Adrenal gland (tissue), 12 donors: ENCODE results near the gene NDUFB11. TPM values are rescaled to one million over a fixed set of nuclear protein-coding genes. Genes with fewer than 3 reads are reported as not detected.
A peak's percentile ranks its signal among the peaks of the same experiment; 100 is the strongest.

Experiments used
- DNase-seq, 7 donors: peaks; one replicate each; pipeline ENCODE4 v3.0.0-alpha.2; 2019 to 2020
- H3K27ac ChIP-seq, 5 donors: fragments of 200-600 bp; sonication (generic) in 4 of 5; 1 replicate in 3 of 5; 2 replicates in 2 of 5; pipeline versions ENCODE4 v1.5.1 to v1.8.0; 2016 to 2020; ENCODE audit warnings: mild to moderate bottlenecking in 1 of 5
- H3K27me3 ChIP-seq: fragments of 200-600 bp; 2 replicates; pipeline ENCODE4 v1.8.0; 2021
- H3K36me3 ChIP-seq, 2 donors: fragments of 200-600 bp; replicated peaks in 1 of 2; 1 replicate in 1 of 2; 2 replicates in 1 of 2; pipeline versions ENCODE4 v1.5.1 to v1.8.0; 2018 to 2022
- H3K4me1 ChIP-seq, 2 donors: fragments of 200-600 bp; replicated peaks in 1 of 2; 1 replicate in 1 of 2; 2 replicates in 1 of 2; pipeline versions ENCODE4 v1.5.1 to v1.8.0; 2018 to 2021
- H3K4me3 ChIP-seq, 4 donors: fragments of 200-600 bp; sonication (generic) in 3 of 4; one replicate each; pipeline ENCODE4 v1.5.1; 2016 to 2018
- H3K9me3 ChIP-seq, 3 donors: fragments of 200-600 bp; sonication (generic) in 1 of 3; replicated peaks in 1 of 3; 1 replicate in 2 of 3; 2 replicates in 1 of 3; pipeline versions ENCODE4 v1.5.1 to v1.8.0; 2016 to 2021
- POLR2A ChIP-seq, 2 donors: fragments of 450-650 bp; IDR thresholded peaks; one replicate each; pipeline ENCODE4 v1.6.1; 2017; ENCODE audit warnings: antibody characterized with exemption in 2 of 2, mild to moderate bottlenecking in 2 of 2, moderate library complexity in 1 of 2
- WGBS, 4 donors: extraction: QIAGEN DNeasy Blood & Tissue Kit in 2 of 4; methylation state at CpG; one replicate each; pipeline versions ENCODE4 v1.1.5 to v1.1.7; 2013 to 2017; 5-methylcytosine and 5-hydroxymethylcytosine counted together
- intact Hi-C, 2 donors: fragments of 100-400 bp; cut with DNase I; formaldehyde crosslinking; loops; one replicate each; pipeline versions ENCODE4 v1.14.1 to v1.15.0; 2022 to 2023
- polyA plus RNA-seq, 3 donors: library from polyadenylated mRNA; stranded (reverse); fragments of 200-250 nt in 2 of 3; fragments of 350-450 nt in 1 of 3; fragmentation: Illumina TruSeq in 1 of 3; extraction: RNeasy Lipid Tissue Mini Kit (QIAGEN cat#74804) in 1 of 3; gene quantifications; one replicate each; pipeline ENCODE4 v1.2.3, GENCODE V29; 2013 to 2014
- total RNA-seq, 9 donors: library from RNA; depleted of rRNA in 4 of 9; stranded (reverse); fragments of >200 nt in 4 of 9; fragments of 120-200 nt in 1 of 9; fragmentation: NEBNext Ultra II Directional in 1 of 9; extraction: Animal tissue kit (Norgen Biotek cat#: 25700) in 1 of 9; gene quantifications; one replicate each; pipeline versions ENCODE4 v1.1.0 to v1.2.4, GENCODE V29; 2013 to 2023
- TF ChIP-seq, protein P1 (sequence below), 6 experiments: fragments of 450-650 bp in 4 of 6; fragments of 200-600 bp in 2 of 6; sonication (generic) in 1 of 6; IDR thresholded peaks; 1 replicate in 5 of 6; 2 replicates in 1 of 6; pipeline versions ENCODE4 v1.5.1 to v1.8.0; 2016 to 2021; ENCODE audit warnings: antibody characterized with exemption in 6 of 6, mild to moderate bottlenecking in 2 of 6, moderate library complexity in 1 of 6
- donor health status: healthy with polysubstance abuse.
- donor health status: Bipolar disorder and iron deficiency.
- donor health status: DM: yes; HTN: yes; CAD: no.
- donor health status: DM: no; HTN: no; CAD: no.
- donor health status: DM: no; HTN: no; CAD: no.
- donor health status: DM: yes; HTN: yes; CAD: no.

NDUFB11 gene
- total and polyA plus RNA-seq, 12 donors: 49.6 to 169 (median 143) TPM

DNA sequence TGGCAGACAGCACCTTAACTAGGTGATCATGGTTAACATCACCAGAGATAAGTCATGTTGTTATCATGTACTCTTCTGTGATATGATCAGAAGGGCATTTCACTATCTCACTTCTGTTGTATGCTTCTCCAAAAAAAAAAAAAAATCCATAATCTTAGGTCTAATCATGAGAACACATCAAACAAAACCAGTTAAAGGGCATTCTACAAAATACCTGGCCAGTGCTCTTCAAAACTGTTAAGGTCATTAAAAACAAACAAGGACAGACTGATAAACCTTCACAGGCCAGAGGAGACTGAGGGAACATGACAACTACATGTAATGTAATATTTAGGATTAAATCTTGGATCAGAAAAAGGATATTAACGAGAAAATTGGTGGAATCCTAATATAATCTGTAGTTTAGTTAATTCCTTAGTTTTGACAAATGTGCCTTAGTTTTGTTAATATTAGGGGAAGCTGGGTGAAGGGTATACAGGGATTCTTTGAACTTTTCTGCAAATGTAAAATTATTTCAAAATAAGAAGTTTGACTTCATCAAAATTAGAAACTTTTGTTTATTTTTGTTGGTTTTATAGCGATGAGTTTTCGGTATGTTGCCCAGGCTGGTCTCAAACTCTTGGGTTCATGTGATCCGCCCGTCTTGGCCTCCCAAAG lies 18.6 kb upstream of the NDUFB11 start:
- no peak overlapping the region for H3K27ac ChIP-seq
- H3K9me3 ChIP-seq: peaks cover 0 to 5% (median 0%) of the 10 kb centered on the region in 3 donors
- no peak for TF ChIP-seq POLR2A (IDR thresholded peaks at IDR 0.05)
- TF ChIP-seq, protein P1, sequence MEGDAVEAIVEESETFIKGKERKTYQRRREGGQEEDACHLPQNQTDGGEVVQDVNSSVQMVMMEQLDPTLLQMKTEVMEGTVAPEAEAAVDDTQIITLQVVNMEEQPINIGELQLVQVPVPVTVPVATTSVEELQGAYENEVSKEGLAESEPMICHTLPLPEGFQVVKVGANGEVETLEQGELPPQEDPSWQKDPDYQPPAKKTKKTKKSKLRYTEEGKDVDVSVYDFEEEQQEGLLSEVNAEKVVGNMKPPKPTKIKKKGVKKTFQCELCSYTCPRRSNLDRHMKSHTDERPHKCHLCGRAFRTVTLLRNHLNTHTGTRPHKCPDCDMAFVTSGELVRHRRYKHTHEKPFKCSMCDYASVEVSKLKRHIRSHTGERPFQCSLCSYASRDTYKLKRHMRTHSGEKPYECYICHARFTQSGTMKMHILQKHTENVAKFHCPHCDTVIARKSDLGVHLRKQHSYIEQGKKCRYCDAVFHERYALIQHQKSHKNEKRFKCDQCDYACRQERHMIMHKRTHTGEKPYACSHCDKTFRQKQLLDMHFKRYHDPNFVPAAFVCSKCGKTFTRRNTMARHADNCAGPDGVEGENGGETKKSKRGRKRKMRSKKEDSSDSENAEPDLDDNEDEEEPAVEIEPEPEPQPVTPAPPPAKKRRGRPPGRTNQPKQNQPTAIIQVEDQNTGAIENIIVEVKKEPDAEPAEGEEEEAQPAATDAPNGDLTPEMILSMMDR (IDR thresholded peaks at IDR 0.05): no peak
- no peak overlapping the region for H3K4me3 ChIP-seq
- whole genome bisulfite sequencing, 4 donors: 89 to 98% (median 94%) methylated on average over 5 of the region's 5 CpGs
- no peak for DNase-seq
- no peaks in the 10 kb centered on the region for H3K27me3 ChIP-seq
- peaks cover 0 to 4% of the 10 kb centered on the region in 2 donors for H3K36me3 ChIP-seq
- H3K4me1 ChIP-seq: no peaks in the 10 kb centered on the region
- intact Hi-C loops: no loop called here

DNA sequence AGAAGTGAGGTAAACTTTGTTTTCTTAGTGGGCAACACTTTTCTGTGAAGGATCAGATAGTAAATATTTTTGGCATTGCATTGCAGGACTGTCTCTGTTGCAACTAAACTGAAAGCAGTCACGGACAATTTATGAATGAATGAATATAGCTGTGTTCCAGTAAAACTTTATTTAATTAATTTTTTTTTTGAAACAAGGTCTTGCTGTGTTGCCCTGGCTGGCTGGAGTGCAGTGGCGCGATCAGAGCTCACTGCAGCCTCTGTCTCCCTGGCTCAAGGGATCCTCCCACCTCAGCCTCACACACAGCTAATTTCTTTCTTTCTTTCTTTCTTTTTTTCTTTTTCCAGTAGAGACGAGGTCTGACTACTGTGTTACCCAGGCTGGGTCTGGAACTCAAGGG lies 16.3 kb upstream of the NDUFB11 start:
- no peaks in the 10 kb centered on the region for H3K4me1 ChIP-seq
- H3K36me3 ChIP-seq: peaks cover 0 to 4% of the 10 kb centered on the region in 2 donors
- DNase-seq: peak in 1 of 7 donors; percentile 4
- 72 to 82% (median 75%) methylated on average over 4 of the region's 4 CpGs for WGBS, 4 donors
- TF ChIP-seq, protein P1 (IDR thresholded peaks at IDR 0.05): no peak
- no peak for TF ChIP-seq POLR2A (IDR thresholded peaks at IDR 0.05)
- H3K9me3 ChIP-seq: peaks cover 0 to 5% (median 0%) of the 10 kb centered on the region in 3 donors
- no peaks in the 10 kb centered on the region for H3K27me3 ChIP-seq
- intact Hi-C loops: no loop called here
- no peak overlapping the region for H3K4me3 ChIP-seq
- no peak overlapping the region for H3K27ac ChIP-seq

DNA sequence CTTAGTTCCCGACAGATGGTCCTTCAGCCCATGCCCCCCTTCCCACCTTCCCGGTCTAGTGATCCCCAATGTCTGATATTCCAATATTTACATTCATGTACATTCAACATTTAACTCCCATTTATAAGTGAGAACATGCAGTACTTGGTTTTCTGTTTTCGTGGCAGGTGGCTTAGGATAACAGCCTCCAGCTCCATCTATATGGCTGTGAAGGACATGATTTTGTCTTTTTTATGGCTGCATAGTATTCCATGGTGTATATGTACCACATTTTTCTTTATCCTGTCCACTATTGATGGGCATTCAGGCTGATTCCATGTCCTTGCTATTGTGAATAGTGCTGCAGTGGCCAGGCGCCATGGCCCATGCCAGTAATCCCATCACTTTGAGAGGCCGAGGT lies 14.3 kb upstream of the NDUFB11 start:
- no peak overlapping the region for H3K4me3 ChIP-seq
- H3K27me3 ChIP-seq: no peaks in the 10 kb centered on the region
- no peaks in the 10 kb centered on the region for H3K4me1 ChIP-seq
- peak in 1 of 7 donors; percentile 2 for DNase-seq
- no peak overlapping the region for H3K27ac ChIP-seq
- WGBS, 4 donors: 91 to 100% (median 97%) methylated on average over 4 to 5 of the region's 5 CpGs
- H3K9me3 ChIP-seq: no peaks in the 10 kb centered on the region
- TF ChIP-seq, protein P1 (IDR thresholded peaks at IDR 0.05): no peak
- no peak for TF ChIP-seq POLR2A (IDR thresholded peaks at IDR 0.05)
- intact Hi-C loops: no loop called here
- H3K36me3 ChIP-seq: peaks cover 0 to 4% of the 10 kb centered on the region in 2 donors

DNA sequence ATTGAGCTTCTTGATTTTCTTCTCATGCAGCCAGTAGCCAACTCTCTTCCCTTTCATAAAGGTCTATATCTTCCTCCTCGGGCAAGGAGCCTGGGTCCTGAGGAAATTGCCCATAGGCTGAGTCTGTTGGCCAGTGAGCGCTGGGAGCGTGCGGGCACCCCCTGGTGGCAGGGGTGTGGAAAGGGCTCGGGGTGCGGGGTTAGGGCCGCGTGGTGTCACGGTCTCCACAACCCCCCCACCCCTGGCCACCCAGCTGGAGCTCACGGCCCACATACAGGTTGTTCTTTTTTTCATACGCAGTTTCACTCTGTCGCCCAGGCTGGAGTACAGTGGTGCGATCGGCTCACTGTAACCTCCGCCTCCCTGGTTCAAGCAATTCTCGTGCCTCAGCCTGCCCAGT lies 13.6 kb upstream of the NDUFB11 start:
- peaks cover 0 to 4% of the 10 kb centered on the region in 2 donors for H3K36me3 ChIP-seq
- H3K4me3 ChIP-seq: no peak overlapping the region
- H3K9me3 ChIP-seq: no peaks in the 10 kb centered on the region
- TF ChIP-seq, protein P1 (IDR thresholded peaks at IDR 0.05): no peak
- TF ChIP-seq POLR2A (IDR thresholded peaks at IDR 0.05): no peak
- H3K27ac ChIP-seq: no peak overlapping the region
- intact Hi-C loops: no loop called here
- DNase-seq: peak in 1 of 7 donors; percentile 12
- no peaks in the 10 kb centered on the region for H3K4me1 ChIP-seq
- no peaks in the 10 kb centered on the region for H3K27me3 ChIP-seq
- WGBS, 4 donors: 91 to 100% (median 94%) methylated on average over 6 to 16 of the region's 16 CpGs
